ENCODE results near the gene ACTN4. TPM values are rescaled to one million over a fixed set of nuclear protein-coding genes. Genes with fewer than 3 reads are reported as not detected.

Gene ACTN4
- total and polyA plus RNA-seq, 2 donors (not counting 3 experiments of a cell fraction or from before 2014, with no cell fraction given) = 313 to 748 TPM

GRCh38 chr19:38691938-38692457 is 44.5 kb downstream of the ACTN4 start:
- Histone ChIP-seq H3K79me2 (ENCODE audit: control insufficient read depth, insufficient read depth, low read length) (peaks cover 96% of the 10 kb centered on the region), H3K9me1 (replicated peaks; ENCODE audit: control insufficient read depth, extremely low read depth, insufficient read depth, low read length) (no peaks in the 10 kb centered on the region), H3K4me2 (ENCODE audit: insufficient read depth, low read length) (no peak overlapping the region), H3K9ac (replicated peaks; ENCODE audit: extremely low read depth, insufficient read depth, low read length) (no peak overlapping the region), H3K9me3 (replicated peaks; ENCODE audit: control insufficient read depth, insufficient read depth, low read length) (no peaks in the 10 kb centered on the region), H3K27me3 (ENCODE audit: control insufficient read depth in 2 of 2, insufficient read depth in 2 of 2, low read length in 2 of 2) (no peaks in the 10 kb centered on the region), H3K4me3 (replicated peaks in 1 of 3; ENCODE audit: insufficient read depth in 1 of 3, low read depth in 1 of 3, low read length in 3 of 3) (no peak overlapping the region), H3K27ac (ENCODE audit: insufficient read depth, low read depth, low read length) (peak overlapping the region; percentile 99), H2AFZ (ENCODE audit: low read depth, low read length) (no peak overlapping the region), H3K36me3 (ENCODE audit: control insufficient read depth in 2 of 2, extremely low read depth in 1 of 2, insufficient read depth in 2 of 2, low read length in 2 of 2) (peaks cover 0 to 2% of the 10 kb centered on the region in 2 experiments), H4K20me1 (replicated peaks; ENCODE audit: control insufficient read depth, extremely low read depth, insufficient read depth, low read length) (no peaks in the 10 kb centered on the region), H3K4me1 (ENCODE audit: control insufficient read depth, extremely low read depth, insufficient read depth, low read length) (peaks cover 40% of the 10 kb centered on the region)
- intact Hi-C loops (cut with micrococcal nuclease) (loop anchor here (2.0 kb wide), 2 partner anchors 15 to 33 kb away; no protein-coding TSS in a partner anchor), dilution Hi-C loops (cut with MboI; ENCODE audit: extremely low pct_ligation_motif_present, low sequenced_read_pairs) (no loop called here)
- DNase-seq (ENCODE audit: low read depth, low spot score) (no peak), FAIRE-seq (no peak)
- ChIA-PET POLR2A (interaction anchor here (0.5 to 1.6 kb wide), 2 partner anchors 33 to 222 kb away, joined by 3 to 4 read pairs; no protein-coding TSS in a partner anchor), CTCF (no interaction called here)
- BruUV-seq (replicated peaks) = no TSS peak
- TF ChIP-seq CTCF (IDR thresholded peaks at IDR 0.05; ENCODE audit: extremely low read depth in 1 of 2, insufficient read depth in 1 of 2, low read depth in 1 of 2, low read length in 2 of 2) = no peak
- no peak for TF ChIP-seq POLR2AphosphoS5 (IDR thresholded peaks at IDR 0.05; ENCODE audit: insufficient read depth, low read depth, low read length)
- no peak for TF ChIP-seq POLR2A (IDR thresholded peaks at IDR 0.05; ENCODE audit: low read depth, low read length)
